Thymus (tissue), 11 donors: Measurements from ENCODE around the gene BPIFB3. TPM values are rescaled to one million over a fixed set of nuclear protein-coding genes. Genes with fewer than 3 reads are reported as not detected.

Experiments
- DNase-seq, 9 donors: peaks; one replicate each; pipeline ENCODE4 v3.0.0-alpha.2; 2013; ENCODE audit warnings: low spot score in 9 of 9, low read depth in 6 of 9, missing footprints in 1 of 9
- H3K27ac ChIP-seq, 2 donors: one replicate each; pipeline ENCODE4 v1.5.1; 2013; ENCODE audit warnings: control low read depth in 1 of 2, low read depth in 1 of 2, low read length in 1 of 2, mild to moderate bottlenecking in 1 of 2, moderate library complexity in 1 of 2
- H3K27me3 ChIP-seq, 2 donors: one replicate each; pipeline ENCODE4 v1.5.1; 2013; ENCODE audit warnings: low read length in 1 of 2; ENCODE audit not compliant: control insufficient read depth in 2 of 2, insufficient read depth in 1 of 2
- H3K36me3 ChIP-seq, 2 donors: one replicate each; pipeline ENCODE4 v1.5.1; 2013; ENCODE audit warnings: low read length in 1 of 2, mild to moderate bottlenecking in 1 of 2, moderate library complexity in 1 of 2; ENCODE audit not compliant: control insufficient read depth in 2 of 2, insufficient read depth in 2 of 2
- H3K4me1 ChIP-seq, 2 donors: one replicate each; pipeline ENCODE4 v1.5.1; 2013; ENCODE audit warnings: low read length in 2 of 2; ENCODE audit not compliant: control insufficient read depth in 2 of 2, insufficient read depth in 2 of 2
- H3K4me3 ChIP-seq, 2 donors: one replicate each; pipeline ENCODE4 v1.5.1; 2013; ENCODE audit warnings: low read length in 2 of 2, control low read depth in 1 of 2, mild to moderate bottlenecking in 1 of 2
- H3K9me3 ChIP-seq, 2 donors: one replicate each; pipeline ENCODE4 v1.5.1; 2013; ENCODE audit warnings: low read length in 1 of 2, mild to moderate bottlenecking in 1 of 2; ENCODE audit not compliant: control insufficient read depth in 2 of 2, insufficient read depth in 1 of 2
- WGBS: extraction: QIAGEN DNeasy Blood & Tissue Kit; methylation state at CpG from one replicate; pipeline ENCODE4 v1.1.7; 2013; 5-methylcytosine and 5-hydroxymethylcytosine counted together
- polyA plus RNA-seq: library from polyadenylated mRNA; stranded (reverse); fragments of 200-250 nt; gene quantifications from one replicate; pipeline ENCODE4 v1.2.3, GENCODE V29; 2013
- total RNA-seq: library from RNA; stranded (reverse); fragments of 120-200 nt; gene quantifications from one replicate; pipeline ENCODE4 v1.2.4, GENCODE V29; 2013
- donor health status: healthy.

The BPIFB3 gene
- total and polyA plus RNA-seq, 2 donors, result 0.05 to 0.48 TPM

GRCh38 chr20:33015114-33015484, 38.6 kb upstream of the BPIFB3 start:
- H3K27me3 ChIP-seq, result no peaks in the 10 kb centered on the region
- no peak overlapping the region for H3K4me3 ChIP-seq
- H3K4me1 ChIP-seq, result peaks cover 0 to 20% of the 10 kb centered on the region in 2 donors
- H3K9me3 ChIP-seq, result no peaks in the 10 kb centered on the region
- H3K36me3 ChIP-seq, result no peaks in the 10 kb centered on the region
- WGBS, result 95% methylated on average over 10 of the region's 10 CpGs
- no peak for DNase-seq
- no peak overlapping the region for H3K27ac ChIP-seq

DNA sequence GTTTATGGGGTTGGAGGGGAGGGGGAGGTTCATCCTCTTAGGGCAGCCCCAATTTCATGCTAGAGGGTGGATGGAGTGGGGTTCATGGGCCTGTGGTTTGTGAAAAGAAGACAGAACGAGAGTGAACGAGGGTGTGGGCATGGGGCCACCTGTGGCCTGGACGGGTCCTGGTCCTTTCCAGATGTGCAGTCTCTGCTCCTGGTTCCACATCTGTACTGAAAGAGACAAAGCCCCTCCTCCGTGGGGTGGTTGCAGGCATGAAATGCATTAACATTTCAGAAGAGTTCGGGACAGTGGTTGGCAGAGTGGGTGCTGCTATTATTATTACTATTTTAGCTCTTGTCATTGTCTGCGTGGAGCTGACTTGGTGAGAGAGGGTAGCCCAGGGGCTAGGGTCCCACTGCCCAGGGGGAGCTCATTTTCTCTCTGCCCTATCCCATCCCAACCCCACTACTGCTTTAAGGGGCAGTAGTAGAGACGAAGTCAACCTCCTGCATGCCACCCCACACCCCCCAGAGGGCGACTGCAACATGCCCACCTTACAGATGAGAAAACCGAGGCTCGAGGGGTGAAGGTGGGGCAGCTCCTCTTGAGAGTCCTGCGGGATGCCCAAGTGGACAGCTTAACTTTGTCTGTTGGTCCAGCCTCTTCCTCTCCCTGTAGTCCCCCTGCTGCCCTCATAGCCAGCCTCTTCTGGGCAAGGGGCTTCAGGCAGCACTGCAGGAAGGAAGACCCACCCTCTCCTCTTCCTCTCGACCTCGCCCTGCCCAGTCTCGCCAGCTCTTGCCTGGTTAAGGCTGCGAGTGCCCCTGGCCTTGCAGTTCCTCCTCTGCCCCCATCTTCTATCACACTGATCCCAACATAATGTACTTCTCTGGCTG, 37.8 kb upstream of the BPIFB3 start:
- H3K27me3 ChIP-seq, result no peaks in the 10 kb centered on the region
- H3K4me3 ChIP-seq, result no peak overlapping the region
- H3K9me3 ChIP-seq, result no peaks in the 10 kb centered on the region
- no peaks in the 10 kb centered on the region for H3K36me3 ChIP-seq
- 82% methylated on average over 15 of the region's 15 CpGs for WGBS
- H3K4me1 ChIP-seq, result peaks cover 0 to 29% of the 10 kb centered on the region in 2 donors
- DNase-seq, result no peak
- H3K27ac ChIP-seq, result no peak overlapping the region

DNA sequence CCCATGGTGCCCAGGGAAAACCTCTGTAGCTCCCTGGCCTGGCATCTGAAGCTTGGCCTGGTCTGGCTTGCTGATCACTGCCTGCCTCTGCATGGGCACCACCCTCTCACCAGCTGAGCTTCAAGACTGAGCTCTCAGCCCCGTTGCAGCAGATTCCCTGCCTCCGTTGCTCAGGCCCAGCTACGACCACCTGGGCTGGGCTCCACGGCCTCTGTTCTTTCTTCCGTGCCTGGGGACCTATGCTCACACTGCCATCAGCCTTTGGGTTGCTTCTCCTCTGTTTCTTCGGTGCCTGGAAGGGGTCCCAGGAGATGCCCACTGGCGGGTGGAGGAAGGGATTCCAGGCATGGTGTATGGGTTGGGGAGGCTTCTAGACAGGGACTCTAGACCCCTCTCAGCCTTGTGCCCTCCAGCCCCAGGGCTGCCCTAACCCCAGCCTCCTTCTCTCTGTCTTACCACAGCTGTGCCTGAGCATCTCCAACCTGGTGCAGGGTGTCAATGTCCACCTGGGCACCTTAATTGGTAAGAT, 37.1 kb upstream of the BPIFB3 start:
- no peaks in the 10 kb centered on the region for H3K36me3 ChIP-seq
- H3K9me3 ChIP-seq, result no peaks in the 10 kb centered on the region
- 93% methylated on average over 7 of the region's 7 CpGs for WGBS
- no peak overlapping the region for H3K27ac ChIP-seq
- H3K4me3 ChIP-seq, result no peak overlapping the region
- peaks cover 0 to 36% of the 10 kb centered on the region in 2 donors for H3K4me1 ChIP-seq
- no peaks in the 10 kb centered on the region for H3K27me3 ChIP-seq
- no peak for DNase-seq

DNA sequence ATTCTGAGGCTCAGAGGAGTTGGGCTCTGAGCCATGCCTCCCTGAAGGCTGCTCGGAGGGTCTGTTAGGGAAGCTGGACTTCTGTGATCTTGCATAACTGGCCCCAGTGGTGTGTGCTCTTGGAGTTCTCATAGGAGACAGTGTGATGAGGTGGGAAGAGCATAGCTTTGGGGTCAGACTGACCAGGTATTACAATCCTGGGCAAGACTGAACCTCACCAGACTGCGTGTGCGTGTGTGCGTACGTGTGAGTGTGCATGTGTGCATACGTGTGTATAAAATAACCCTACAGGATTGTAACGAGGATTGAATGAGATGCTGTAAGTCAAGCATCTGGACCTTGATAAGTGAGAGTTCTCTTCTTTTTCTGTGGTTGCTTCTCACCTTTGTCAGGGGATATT, 36.2 kb upstream of the BPIFB3 start:
- 96% methylated on average over 7 of the region's 7 CpGs for WGBS
- peaks cover 0 to 44% of the 10 kb centered on the region in 2 donors for H3K4me1 ChIP-seq
- H3K27me3 ChIP-seq, result no peaks in the 10 kb centered on the region
- DNase-seq, result no peak
- H3K4me3 ChIP-seq, result no peak overlapping the region
- no peaks in the 10 kb centered on the region for H3K36me3 ChIP-seq
- H3K27ac ChIP-seq, result no peak overlapping the region
- H3K9me3 ChIP-seq, result no peaks in the 10 kb centered on the region

- DNase-seq, result no peak
These were observed 35.4 kb upstream of the BPIFB3 start for GRCh38 chr20:33018169-33018931.

GRCh38 chr20:33019465-33020277, 34.0 kb upstream of the BPIFB3 start:
- peak in 6 of 9 donors; percentile 9 to 65 (median 28) for DNase-seq
- H3K4me3 ChIP-seq, result no peak overlapping the region
- WGBS, result 75% methylated on average over 23 of the region's 23 CpGs

More at GRCh38 chr20:33018169-33018931, 35.4 kb upstream of the BPIFB3 start:
- H3K4me1 ChIP-seq, result peaks cover 0 to 44% of the 10 kb centered on the region in 2 donors
- no peaks in the 10 kb centered on the region for H3K27me3 ChIP-seq
- H3K27ac ChIP-seq, result no peak overlapping the region
- H3K36me3 ChIP-seq, result no peaks in the 10 kb centered on the region
- 78% methylated on average over 14 of the region's 14 CpGs for WGBS
- H3K4me3 ChIP-seq, result no peak overlapping the region
- H3K9me3 ChIP-seq, result no peaks in the 10 kb centered on the region

GRCh38 chr20:33020278-33021161, 33.2 kb upstream of the BPIFB3 start:
- DNase-seq, result no peak
- H3K9me3 ChIP-seq, result no peaks in the 10 kb centered on the region

More at GRCh38 chr20:33019465-33020277, 34.0 kb upstream of the BPIFB3 start:
- Histone ChIP-seq H3K27me3 (no peaks in the 10 kb centered on the region), H3K4me1 (peaks cover 0 to 44% of the 10 kb centered on the region in 2 donors), H3K36me3 (no peaks in the 10 kb centered on the region), H3K9me3 (no peaks in the 10 kb centered on the region), H3K27ac (peak overlapping the region in 1 of 2 donors; percentile 18)

DNA sequence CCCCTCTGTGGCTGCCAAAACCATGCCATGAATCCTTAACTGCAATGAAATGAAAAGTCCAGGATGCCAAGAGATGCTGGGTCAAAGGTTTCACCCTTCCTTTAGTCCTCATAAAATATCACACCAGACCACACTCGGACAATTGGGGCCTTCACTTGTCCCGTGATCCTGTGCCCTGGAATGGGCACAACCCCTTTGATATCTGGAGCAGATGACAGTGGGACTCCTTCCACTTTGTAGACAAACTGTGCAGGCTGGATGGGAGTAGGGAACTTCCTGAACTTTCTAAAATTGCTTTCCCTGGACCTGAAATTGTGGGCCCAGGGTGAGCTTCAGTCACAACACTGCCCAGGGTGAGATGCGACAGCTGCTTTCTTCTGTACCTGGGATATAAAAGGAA, 31.8 kb upstream of the BPIFB3 start:
- no peak for DNase-seq
- H3K27me3 ChIP-seq, result no peaks in the 10 kb centered on the region
- no peak overlapping the region for H3K27ac ChIP-seq
- no peak overlapping the region for H3K4me3 ChIP-seq
- H3K9me3 ChIP-seq, result no peaks in the 10 kb centered on the region
- 88% methylated on average over 3 of the region's 3 CpGs for WGBS
- H3K4me1 ChIP-seq, result peaks cover 0 to 44% of the 10 kb centered on the region in 2 donors
- no peaks in the 10 kb centered on the region for H3K36me3 ChIP-seq

More at GRCh38 chr20:33020278-33021161, 33.2 kb upstream of the BPIFB3 start:
- H3K36me3 ChIP-seq, result no peaks in the 10 kb centered on the region
- 97% methylated on average over 18 of the region's 18 CpGs for WGBS
- H3K4me1 ChIP-seq, result peaks cover 0 to 44% of the 10 kb centered on the region in 2 donors
- H3K4me3 ChIP-seq, result no peak overlapping the region
- H3K27ac ChIP-seq, result no peak overlapping the region
- no peaks in the 10 kb centered on the region for H3K27me3 ChIP-seq
